Amygdala (tissue), 56 donors: ENCODE results near the gene FYB2.

Experiments used
- DNase-seq, 56 donors: peaks; one replicate each; lab custom pipeline; 2025; lab: John Stamatoyannopoulos, UW

The FYB2 gene

DNA sequence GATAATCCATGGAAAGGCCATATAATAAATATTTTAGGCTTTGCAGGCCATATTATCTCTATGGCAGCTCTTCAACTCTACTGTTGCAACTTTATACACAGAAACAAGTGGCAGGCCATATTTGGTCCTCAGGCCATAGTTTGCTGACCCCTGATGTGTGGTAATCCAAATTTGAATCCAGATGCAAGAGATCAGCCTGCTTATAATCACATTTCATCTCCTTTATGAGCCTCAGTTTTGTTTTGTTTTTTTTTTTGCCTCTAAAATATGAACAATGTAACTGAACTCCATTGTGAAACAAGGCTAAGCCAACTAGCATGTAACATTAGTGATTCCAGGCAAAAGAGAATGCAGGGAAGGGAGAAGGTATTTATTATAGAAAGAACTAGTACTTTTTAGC is 92.5 kb downstream of the FYB2 start:
- DNase-seq, result no peak

- DNase-seq, result no peak
Observed at GRCh38 chr1:56719171-56719570, 100.0 kb downstream of the FYB2 start.

- DNase-seq, result no peak
Observed at GRCh38 chr1:56715156-56715555, 104.0 kb downstream of the FYB2 start.

DNA sequence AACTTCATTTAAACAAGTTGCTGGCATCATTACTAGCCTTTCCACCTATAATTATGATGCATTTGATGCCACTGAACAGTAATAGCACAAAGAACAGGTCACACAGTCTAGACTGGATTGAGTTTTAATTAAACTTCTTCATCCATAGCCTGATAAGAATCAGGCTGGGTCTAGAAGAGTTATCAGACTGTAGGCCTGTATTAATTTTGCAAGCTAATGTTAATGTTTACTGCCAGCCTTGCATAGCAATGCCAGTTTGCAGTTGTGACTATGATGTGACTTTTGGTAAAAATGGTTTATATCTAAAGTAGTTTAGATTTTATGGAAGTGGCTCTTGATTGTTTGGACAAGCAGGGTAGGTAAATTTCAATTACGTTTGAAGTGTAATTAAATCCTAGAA is 106.1 kb downstream of the FYB2 start:
- no peak for DNase-seq

GRCh38 chr1:56712150-56712549 is 107.1 kb downstream of the FYB2 start:
- DNase-seq, result no peak

DNA sequence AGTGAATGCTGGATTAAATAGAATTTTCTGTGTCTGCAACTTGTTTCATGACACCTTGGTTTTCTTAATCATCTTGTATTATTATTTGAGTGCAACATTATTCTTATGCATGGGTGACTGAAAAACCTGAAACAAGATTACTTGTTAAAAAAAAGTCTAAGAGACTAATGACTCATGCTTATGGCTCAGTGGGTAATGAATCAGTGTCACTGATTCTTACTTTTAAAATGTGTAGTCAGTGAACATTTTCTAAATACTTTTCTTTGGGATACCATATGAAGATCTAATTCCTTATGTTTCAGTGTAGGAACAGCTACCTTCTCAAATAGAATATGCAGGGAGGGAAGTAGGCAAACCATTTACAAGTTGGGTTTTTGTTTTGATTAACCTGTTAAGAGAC is 108.6 kb downstream of the FYB2 start:
- DNase-seq, result no peak

DNA sequence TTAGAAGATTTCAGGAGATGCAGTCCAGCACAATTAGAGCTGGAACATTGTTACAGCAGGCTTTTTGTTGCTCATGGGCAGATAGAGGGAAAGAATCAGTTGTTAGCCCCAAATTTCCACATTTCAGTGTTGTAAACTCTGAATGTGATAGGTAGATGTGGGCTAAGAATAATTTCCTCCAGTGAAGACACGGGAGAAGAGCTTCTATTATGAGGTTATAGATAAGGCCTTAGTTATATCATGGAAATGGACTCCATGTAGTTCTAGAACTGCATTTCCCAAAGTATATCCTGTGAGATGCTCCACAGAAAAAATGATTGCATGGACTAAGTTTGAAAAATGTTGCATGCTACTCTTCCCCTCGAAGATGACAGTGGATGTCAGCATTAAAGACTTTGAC is 109.2 kb downstream of the FYB2 start:
- no peak for DNase-seq

GRCh38 chr1:56709269-56709880 is 109.8 kb downstream of the FYB2 start:
- peak in 2 of 56 donors; percentile 2 to 33 for DNase-seq

DNA sequence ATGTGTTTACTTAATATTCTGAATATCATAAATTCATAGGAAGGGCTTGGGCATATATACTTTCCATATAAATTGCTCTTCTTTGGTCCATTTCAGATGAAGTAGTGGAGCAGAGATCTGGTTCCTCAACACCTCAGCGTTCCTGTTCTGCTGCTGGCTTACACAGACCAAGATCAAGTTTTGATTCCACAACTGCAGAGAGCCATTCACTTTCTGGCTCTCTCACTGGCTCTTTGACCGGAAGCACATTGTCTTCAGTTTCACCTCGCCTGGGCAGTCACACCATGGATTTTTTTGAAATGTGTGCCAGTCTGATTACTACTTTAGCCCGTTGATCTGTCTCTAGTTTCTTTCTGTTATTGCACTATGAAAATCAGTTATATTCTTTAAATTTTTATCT is 111.8 kb downstream of the FYB2 start:
- DNase-seq, result no peak

DNA sequence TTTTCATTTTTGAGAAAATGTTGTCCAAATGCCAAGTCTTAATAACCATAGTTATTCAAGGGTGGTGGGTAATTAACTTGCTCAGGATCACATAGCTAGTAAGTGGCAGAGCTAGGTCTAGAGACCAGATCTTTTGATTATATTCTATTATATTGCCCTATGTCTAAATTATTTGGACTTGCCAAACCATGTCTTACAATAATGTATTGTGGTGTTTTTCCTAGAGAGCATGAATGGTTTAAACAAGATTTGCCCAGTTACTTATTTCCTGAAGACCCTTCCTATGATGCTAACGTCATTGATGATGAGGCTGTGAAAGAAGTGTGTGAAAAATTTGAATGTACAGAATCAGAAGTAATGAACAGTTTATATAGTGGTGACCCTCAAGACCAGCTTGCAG is 115.5 kb downstream of the FYB2 start:
- no peak for DNase-seq

DNA sequence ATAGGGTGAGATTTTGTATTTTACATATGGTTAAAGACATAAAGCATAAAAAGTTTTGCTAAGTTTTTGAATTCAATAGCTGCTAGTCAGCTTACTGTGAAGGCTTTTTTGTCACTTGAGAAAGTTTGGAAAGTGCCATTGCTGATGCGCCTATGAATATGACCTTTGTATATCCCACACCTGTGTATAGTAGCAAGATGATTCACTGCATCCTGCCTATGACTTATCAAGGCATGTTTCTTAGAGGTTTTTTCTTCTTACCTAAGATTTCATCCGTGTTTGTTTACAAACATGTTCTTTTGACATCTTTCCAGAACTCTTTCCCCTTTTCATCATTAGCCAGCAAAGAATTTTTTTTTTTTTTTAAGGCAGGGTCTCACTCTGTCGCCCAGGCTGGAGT is 122.5 kb downstream of the FYB2 start:
- DNase-seq, result no peak

DNA sequence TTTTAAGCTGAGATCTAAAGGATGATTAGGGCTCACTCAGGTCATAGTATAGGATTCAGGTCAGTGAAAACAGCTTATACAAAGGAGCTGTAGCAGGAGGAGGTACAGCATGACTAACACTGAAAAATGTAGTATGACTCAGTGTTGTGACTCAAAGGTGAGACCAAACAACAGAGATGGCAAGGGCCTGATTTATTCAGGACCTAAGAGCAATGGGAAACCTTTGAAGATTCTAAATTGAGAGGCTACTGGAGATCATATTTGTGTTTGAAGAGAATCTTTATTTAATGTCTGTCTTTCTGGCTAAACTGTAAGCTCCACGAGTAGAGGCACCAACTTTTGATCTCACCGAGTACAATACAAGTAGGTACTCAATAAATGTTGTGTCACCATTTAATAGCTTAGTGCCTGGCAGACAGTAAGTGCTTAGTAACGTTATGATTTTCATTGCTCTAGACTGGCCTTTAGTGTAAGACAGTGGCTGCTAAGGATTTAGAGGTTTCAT is 130.6 kb downstream of the FYB2 start:
- DNase-seq, result no peak

DNA sequence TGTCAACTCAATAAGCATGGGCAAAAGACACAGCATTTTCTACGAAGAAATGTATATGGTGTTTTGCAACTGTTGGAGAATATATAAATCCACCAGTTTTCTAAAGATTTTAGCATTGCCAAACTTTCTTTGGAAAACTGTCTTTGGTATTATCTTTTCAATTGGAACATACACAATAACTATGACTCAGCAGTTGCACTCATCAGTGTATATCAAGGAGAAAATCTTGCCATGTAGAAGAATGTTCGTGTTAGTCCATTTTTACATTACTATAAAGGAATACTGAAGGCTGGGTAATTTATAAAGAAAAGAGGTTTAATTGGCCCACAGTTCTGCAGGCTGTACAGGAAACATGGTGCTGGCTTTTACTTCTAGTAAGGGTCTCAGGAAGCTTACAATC is 133.0 kb downstream of the FYB2 start:
- DNase-seq, result no peak

DNA sequence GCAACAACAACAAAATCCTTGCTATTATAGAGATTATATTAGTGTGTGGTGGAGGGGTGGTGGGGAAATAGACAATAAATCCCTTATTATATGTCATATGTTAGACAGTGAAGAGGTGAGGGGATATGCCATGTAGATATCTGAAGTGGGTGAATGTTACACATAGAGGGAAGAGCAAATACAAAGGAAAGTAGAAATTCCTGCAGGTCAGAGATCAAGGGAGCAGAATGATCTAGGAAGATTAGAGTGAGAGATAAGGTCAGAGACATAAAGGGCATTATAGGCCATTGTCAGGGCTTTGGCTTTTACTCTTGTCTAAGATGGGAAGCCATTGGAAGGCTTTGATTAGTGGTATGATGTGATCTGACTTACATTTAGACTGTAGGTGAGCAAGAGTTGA is 135.6 kb downstream of the FYB2 start:
- no peak for DNase-seq

DNA sequence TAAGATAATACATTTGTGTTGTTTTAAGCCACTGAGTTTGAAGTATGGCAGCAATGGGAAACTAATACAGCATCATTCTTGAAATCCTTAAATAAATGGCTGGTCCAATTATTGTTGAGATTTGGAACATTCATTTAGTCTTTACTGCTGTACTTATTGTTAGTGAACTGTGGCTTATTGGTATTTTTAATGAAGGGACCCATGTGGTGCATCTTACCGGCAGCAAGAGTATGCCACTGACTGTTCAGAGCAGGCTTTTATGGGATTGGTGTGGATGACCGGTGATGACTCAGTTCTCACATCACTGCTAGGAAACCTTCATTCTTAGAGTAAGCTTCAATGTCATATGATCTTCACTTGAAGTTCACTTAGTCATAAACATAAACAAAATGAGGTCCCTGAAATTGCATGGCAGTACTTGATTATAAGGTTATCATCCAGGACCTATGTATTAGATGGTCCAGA is 142.6 kb downstream of the FYB2 start:
- no peak for DNase-seq

GRCh38 chr1:56675763-56676162 is 143.4 kb downstream of the FYB2 start:
- DNase-seq, result no peak

DNA sequence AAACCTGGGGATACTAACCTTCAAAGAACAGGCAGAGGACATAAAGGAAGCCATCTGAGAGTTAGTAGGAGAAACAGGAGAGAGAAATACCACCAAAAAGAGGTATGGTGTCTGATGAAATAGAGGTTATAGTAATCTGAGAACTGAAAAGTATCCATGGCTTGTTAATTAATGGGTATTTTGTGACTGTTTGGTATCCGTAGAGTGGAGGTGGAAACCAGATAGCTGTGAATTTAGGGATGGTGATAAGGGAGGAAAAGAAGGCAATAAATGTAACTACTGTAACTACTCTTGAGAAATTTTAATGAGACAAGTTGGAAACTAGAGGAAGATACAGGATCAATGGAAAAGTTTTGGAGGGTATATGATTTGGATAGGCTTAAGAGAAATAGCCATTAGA is 146.6 kb downstream of the FYB2 start:
- DNase-seq, result no peak

- no peak for DNase-seq
Observed at GRCh38 chr1:56671542-56671941, 147.7 kb downstream of the FYB2 start.

- DNase-seq, result no peak
Observed at GRCh38 chr1:56671085-56671484, 148.1 kb downstream of the FYB2 start.

DNA sequence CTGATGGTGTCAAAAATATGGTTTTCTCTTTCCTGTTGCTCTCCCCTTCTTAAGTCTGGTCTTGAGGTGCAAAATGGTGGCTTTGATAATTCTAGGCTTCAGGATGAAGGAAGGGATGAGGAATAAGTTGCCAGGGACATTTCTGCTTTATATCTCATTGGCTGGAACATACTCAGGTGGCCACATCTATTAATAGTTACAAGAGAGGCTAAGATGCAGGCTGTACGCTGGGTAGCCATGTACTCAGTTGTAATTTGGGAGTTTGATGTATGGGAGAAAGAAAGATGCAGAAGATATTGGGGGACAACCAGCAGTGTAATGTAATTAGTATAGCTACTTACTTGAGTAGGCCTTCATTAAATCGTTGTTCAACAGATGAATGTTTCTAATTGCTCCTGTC is 148.9 kb downstream of the FYB2 start:
- DNase-seq, result no peak
